ENCODE data around the gene SNW1. TPM values are rescaled to one million over a fixed set of nuclear protein-coding genes. Genes with fewer than 3 reads are reported as not detected.

SNW1 gene
- total RNA-seq, 1 experiment from 2014 or later = 67.0 TPM

- Histone ChIP-seq H3K27ac (ENCODE audit: low read length) (no peak overlapping the region), H3K27me3 (ENCODE audit: control insufficient read depth, insufficient read depth, low read length) (no peaks in the 10 kb centered on the region), H3K4me1 (ENCODE audit: control insufficient read depth, insufficient read depth, low read length) (no peaks in the 10 kb centered on the region), H3K9me3 (ENCODE audit: control insufficient read depth, insufficient read depth, low read depth, low read length) (no peaks in the 10 kb centered on the region), H3K36me3 (ENCODE audit: control insufficient read depth, insufficient read depth, low read length) (peaks cover 8% of the 10 kb centered on the region; the same call in 1 of the 2 replicates), H3K4me3 (ENCODE audit: low read depth in 2 of 2, low read length in 2 of 2) (no peak overlapping the region)
- no TSS peak for BruUV-seq (replicated peaks)
- in situ Hi-C loops (cut with HindIII; ENCODE audit: low pct_unique_long_range_greater_than_20kb, low sequenced_read_pairs) (no loop called here), intact Hi-C loops (cut with micrococcal nuclease; ENCODE audit: unreplicated experiment) (no loop called here)
- ATAC-seq (no peak), DNase-seq (ENCODE audit: low read depth, low spot score) (no peak)
- no peak for TF ChIP-seq CTCF (IDR thresholded peaks at IDR 0.05)
- no peak for TF ChIP-seq POLR2AphosphoS5 (IDR thresholded peaks at IDR 0.05; ENCODE audit: low read depth, low read length)
- TF ChIP-seq REST (IDR thresholded peaks at IDR 0.05; ENCODE audit: insufficient read depth in 1 of 2, low read depth in 2 of 2, low read length in 1 of 2) = no peak
- no peak for TF ChIP-seq TCF7L2 (IDR thresholded peaks at IDR 0.05; ENCODE audit: low read depth, low read length)
- no peak for TF ChIP-seq SIN3A (IDR thresholded peaks at IDR 0.05; ENCODE audit: borderline replicate concordance, insufficient read depth, low read depth, low read length)
- ChIA-PET POLR2A (no interaction called here), CTCF (interaction anchor here (0.7 kb wide), 1 partner anchor 186 kb away, joined by 4 read pairs; no protein-coding TSS in a partner anchor)
Measured at GRCh38 chr14:77674931-77675330, 86.0 kb downstream of the SNW1 start.

GRCh38 chr14:77673193-77673592 is 87.8 kb downstream of the SNW1 start:
- BruUV-seq (replicated peaks) = no TSS peak

More at GRCh38 chr14:77673193-77673592, 87.8 kb downstream of the SNW1 start:
- Histone ChIP-seq H3K27me3 (ENCODE audit: control insufficient read depth, insufficient read depth, low read length) (no peaks in the 10 kb centered on the region), H3K4me3 (ENCODE audit: low read depth in 2 of 2, low read length in 2 of 2) (no peak overlapping the region), H3K27ac (ENCODE audit: low read length) (no peak overlapping the region), H3K36me3 (ENCODE audit: control insufficient read depth, insufficient read depth, low read length) (peaks cover 8% of the 10 kb centered on the region; the same call in 1 of the 2 replicates), H3K9me3 (ENCODE audit: control insufficient read depth, insufficient read depth, low read depth, low read length) (no peaks in the 10 kb centered on the region), H3K4me1 (ENCODE audit: control insufficient read depth, insufficient read depth, low read length) (no peaks in the 10 kb centered on the region)
- ChIA-PET POLR2A (no interaction called here), CTCF (no interaction called here)
- TF ChIP-seq REST (IDR thresholded peaks at IDR 0.05; ENCODE audit: insufficient read depth in 1 of 2, low read depth in 2 of 2, low read length in 1 of 2) = no peak
- intact Hi-C loops (cut with micrococcal nuclease; ENCODE audit: unreplicated experiment) (no loop called here), in situ Hi-C loops (cut with HindIII; ENCODE audit: low pct_unique_long_range_greater_than_20kb, low sequenced_read_pairs) (no loop called here)
- DNase-seq (ENCODE audit: low read depth, low spot score) (no peak), ATAC-seq (no peak)

Other genes with a start within 250 kb of the SNW1 start
- 21.0 TPM for gene SPTLC2, start 144.5 kb downstream of the SNW1 start, total RNA-seq (2021; ENCODE audit: unreplicated experiment)
- 13.0 TPM for gene ALKBH1, start 53.1 kb downstream of the SNW1 start, total RNA-seq (2021; ENCODE audit: unreplicated experiment)
- 162 TPM for gene SLIRP, start 53.1 kb downstream of the SNW1 start, total RNA-seq (2021; ENCODE audit: unreplicated experiment)
- gene ADCK1, start 39.0 kb upstream of the SNW1 start, total RNA-seq (2021; ENCODE audit: unreplicated experiment) = 10.1 TPM

Data from Panc1 (cell line).